Neural progenitor cell (in vitro differentiated cells): ENCODE measurements around the gene GSTM5. TPM values are rescaled to one million over a fixed set of nuclear protein-coding genes. Genes with fewer than 3 reads are reported as not detected.

Experiments
- DNase-seq: peaks from one replicate; pipeline ENCODE4 v3.0.0-alpha.2; 2016; ENCODE audit warnings: low spot score
- H2AFZ ChIP-seq: fragments of 200-600 bp; sonication (generic); replicated peaks from 2 replicates; pipeline ENCODE4 v1.6.1; 2016; ENCODE audit warnings: antibody characterized with exemption
- H3F3A ChIP-seq: fragments of 200-600 bp; sonication (generic); 2 replicates; pipeline ENCODE4 v1.6.1; 2016; ENCODE audit warnings: antibody characterized with exemption, low read depth
- H3K27ac ChIP-seq: fragments of 200-600 bp; sonication (generic); 2 replicates; pipeline ENCODE4 v1.5.1; 2016; ENCODE audit warnings: mild to moderate bottlenecking
- H3K27me3 ChIP-seq: fragments of 200-600 bp; sonication (generic); 2 replicates; pipeline ENCODE4 v1.6.1; 2016; ENCODE audit warnings: mild to moderate bottlenecking, moderate library complexity
- H3K36me3 ChIP-seq: fragments of 200-600 bp; sonication (generic); 2 replicates; pipeline ENCODE4 v1.5.1; 2016
- H3K4me1 ChIP-seq: fragments of 200-600 bp; sonication (generic); 2 replicates; pipeline ENCODE4 v1.6.1; 2016; ENCODE audit warnings: mixed run types
- H3K4me2 ChIP-seq: fragments of 200-600 bp; sonication (generic); 2 replicates; pipeline ENCODE4 v1.6.1; 2016
- H3K4me3 ChIP-seq: fragments of 200-600 bp; sonication (generic); 2 replicates; pipeline ENCODE4 v1.5.1; 2016
- H3K79me2 ChIP-seq: fragments of 200-600 bp; sonication (generic); 2 replicates; pipeline ENCODE4 v1.6.1; 2016; ENCODE audit warnings: low read depth
- H3K9ac ChIP-seq: fragments of 200-600 bp; sonication (generic); 2 replicates; pipeline ENCODE4 v1.6.1; 2016
- H3K9me3 ChIP-seq: fragments of 200-600 bp; sonication (generic); 2 replicates; pipeline ENCODE4 v1.5.1; 2016; ENCODE audit warnings: low read depth
- H4K20me1 ChIP-seq: fragments of 200-600 bp; sonication (generic); 2 replicates; pipeline ENCODE4 v1.6.1; 2016; ENCODE audit warnings: low read depth
- H3K27ac Mint-ChIP-seq: 3 replicates; pipeline ENCODE4 v1.8.0; 2021; ENCODE audit warnings: mixed read lengths
- H3K27me3 Mint-ChIP-seq: 2 replicates; pipeline ENCODE4 v1.8.0; 2022; ENCODE audit warnings: low read depth, mild to moderate bottlenecking, inconsistent platforms, moderate library complexity, mixed read lengths; ENCODE audit not compliant: insufficient read depth
- H3K36me3 Mint-ChIP-seq: 3 replicates; pipeline ENCODE4 v1.8.0; 2021; ENCODE audit warnings: mixed read lengths
- H3K4me1 Mint-ChIP-seq: 3 replicates; pipeline ENCODE4 v1.8.0; 2021; ENCODE audit warnings: mixed read lengths
- H3K4me3 Mint-ChIP-seq: 3 replicates; pipeline ENCODE4 v1.8.0; 2021; ENCODE audit warnings: mild to moderate bottlenecking, moderate library complexity, mixed read lengths
- H3K9me3 Mint-ChIP-seq: 3 replicates; pipeline ENCODE4 v1.8.0; 2020; ENCODE audit warnings: mixed read lengths
- CTCF ChIP-seq: fragments of 200-600 bp; sonication (generic); IDR thresholded peaks from 2 replicates; pipeline ENCODE4 v1.5.1; 2017; ENCODE audit warnings: antibody characterized with exemption, mild to moderate bottlenecking
- EZH2 ChIP-seq: fragments of 200-600 bp; sonication (generic); IDR thresholded peaks from 2 replicates; pipeline ENCODE4 v1.6.1; 2017; ENCODE audit warnings: antibody characterized with exemption, mild to moderate bottlenecking, moderate library complexity
- EZH2phosphoT487 ChIP-seq: fragments of 200-600 bp; sonication (generic); IDR thresholded peaks from 2 replicates; pipeline ENCODE4 v1.6.1; 2017; ENCODE audit warnings: antibody characterized with exemption
- total RNA-seq: library from RNA; depleted of rRNA; stranded (reverse); fragments of >200 nt; gene quantifications from 2 replicates; pipeline ENCODE4 v1.2.3, GENCODE V29; 2015; ENCODE audit warnings: low replicate concordance

Gene GSTM5
- total RNA-seq, 1 donor from 2014 or later, result not detected

- Mint-ChIP-seq H3K4me3 (no peak overlapping the region), H3K27me3 (peaks cover 10% of the 10 kb centered on the region), H3K27ac (peak overlapping the region; percentile 64), H3K9me3 (peaks cover 2% of the 10 kb centered on the region), H3K36me3 (no peaks in the 10 kb centered on the region), H3K4me1 (peaks cover 9% of the 10 kb centered on the region)
- Histone ChIP-seq H3K36me3 (no peaks in the 10 kb centered on the region), H3K79me2 (no peaks in the 10 kb centered on the region), H3K27ac (no peak overlapping the region), H3K9me3 (no peaks in the 10 kb centered on the region), H3F3A (no peaks in the 10 kb centered on the region), H3K27me3 (no peaks in the 10 kb centered on the region), H4K20me1 (no peaks in the 10 kb centered on the region), H3K4me1 (no peaks in the 10 kb centered on the region), H2AFZ (no peak overlapping the region), H3K4me2 (no peak overlapping the region), H3K4me3 (no peak overlapping the region), H3K9ac (no peak overlapping the region)
- DNase-seq, result no peak
- no peak for TF ChIP-seq EZH2
- TF ChIP-seq EZH2phosphoT487, result no peak
Observed at GRCh38 chr1:109762821-109763645, 51.0 kb downstream of the GSTM5 start.

- H3K36me3 Mint-ChIP-seq, result no peaks in the 10 kb centered on the region
- Histone ChIP-seq H3K36me3 (no peaks in the 10 kb centered on the region), H3K4me2 (no peak within 1 kb of the TSS), H3K4me1 (no peaks in the 10 kb centered on the region), H3K4me3 (no peak within 1 kb of the TSS), H3K9me3 (no peaks in the 10 kb centered on the region), H3F3A (no peaks in the 10 kb centered on the region), H2AFZ (no peak within 1 kb of the TSS), H4K20me1 (no peaks in the 10 kb centered on the region), H3K9ac (no peak within 1 kb of the TSS), H3K27ac (no peak within 1 kb of the TSS), H3K27me3 (no peaks in the 10 kb centered on the region), H3K79me2 (no peaks in the 10 kb centered on the region)
- H3K27me3 Mint-ChIP-seq, result peaks cover 10% of the 10 kb centered on the region
- TF ChIP-seq CTCF (no peak), EZH2phosphoT487 (no peak), EZH2 (no peak)
- peak within 1 kb of the TSS; percentile 64 for H3K27ac Mint-ChIP-seq
- no peak for DNase-seq
- peaks cover 2% of the 10 kb centered on the region for H3K9me3 Mint-ChIP-seq
- H3K4me1 Mint-ChIP-seq, result peaks cover 9% of the 10 kb centered on the region
- no peak within 1 kb of the TSS for H3K4me3 Mint-ChIP-seq
Observed at GRCh38 chr1:109763646-109764415, 51.8 kb downstream of the GSTM5 start, which contains the start of gene EPS8L3. EPS8L3 (minus strand) TSS chr1:109763923; CDS start chr1:109761749, 2,174 bp downstream.

GRCh38 chr1:109764561-109765482 lies 52.8 kb downstream of the GSTM5 start:
- DNase-seq, result no peak
- Histone ChIP-seq H3K4me2 (no peak overlapping the region), H3K9me3 (no peaks in the 10 kb centered on the region), H3K27me3 (no peaks in the 10 kb centered on the region), H3K79me2 (no peaks in the 10 kb centered on the region), H4K20me1 (no peaks in the 10 kb centered on the region), H3K27ac (no peak overlapping the region), H3K9ac (no peak overlapping the region), H3K4me1 (no peaks in the 10 kb centered on the region), H3K36me3 (no peaks in the 10 kb centered on the region), H2AFZ (no peak overlapping the region), H3K4me3 (no peak overlapping the region), H3F3A (no peaks in the 10 kb centered on the region)
- Mint-ChIP-seq H3K36me3 (no peaks in the 10 kb centered on the region), H3K27ac (peak overlapping the region; percentile 44), H3K4me3 (no peak overlapping the region), H3K27me3 (peaks cover 8% of the 10 kb centered on the region), H3K9me3 (peaks cover 2% of the 10 kb centered on the region), H3K4me1 (peaks cover 9% of the 10 kb centered on the region)
- TF ChIP-seq EZH2 (no peak), CTCF (no peak), EZH2phosphoT487 (no peak)
